Effector memory CD4-positive, alpha-beta T cell (primary cell): ENCODE results near the gene ITGB5.

Experiments used
- DNase-seq, 3 donors: peaks; one replicate each; pipeline ENCODE4 v3.0.0-alpha.2; 2020
- H3K27ac ChIP-seq: 2 replicates; pipeline ENCODE4 v1.7.0; 2013; ENCODE audit warnings: mild to moderate bottlenecking, low read length, moderate library complexity; ENCODE audit not compliant: insufficient read depth, poor library complexity, severe bottlenecking
- H3K27me3 ChIP-seq: replicated peaks from 2 replicates; pipeline ENCODE4 v1.7.0; 2013; ENCODE audit warnings: mild to moderate bottlenecking, low read length; ENCODE audit not compliant: insufficient read depth, control insufficient read depth, poor library complexity, severe bottlenecking
- H3K36me3 ChIP-seq: 2 replicates; pipeline ENCODE4 v1.7.0; 2013; ENCODE audit warnings: mild to moderate bottlenecking, low read length, moderate library complexity; ENCODE audit not compliant: control insufficient read depth, insufficient read depth
- H3K4me1 ChIP-seq: 2 replicates; pipeline ENCODE4 v1.7.0; 2013; ENCODE audit warnings: low read length, mild to moderate bottlenecking; ENCODE audit not compliant: control insufficient read depth, insufficient read depth, poor library complexity, severe bottlenecking
- H3K4me3 ChIP-seq: 2 replicates; pipeline ENCODE4 v1.7.0; 2013; ENCODE audit warnings: low read length, low read depth, mild to moderate bottlenecking; ENCODE audit not compliant: insufficient read depth, poor library complexity, severe bottlenecking
- H3K9me3 ChIP-seq: 2 replicates; pipeline ENCODE4 v1.7.0; 2013; ENCODE audit warnings: mild to moderate bottlenecking, low read length, moderate library complexity; ENCODE audit not compliant: control insufficient read depth

The ITGB5 gene

GRCh38 chr3:124896824-124897526 lies 9.8 kb upstream of the ITGB5 start:
- H3K27me3 ChIP-seq: no peaks in the 10 kb centered on the region
- no peak overlapping the region for H3K4me3 ChIP-seq
- H3K4me1 ChIP-seq: no peaks in the 10 kb centered on the region
- no peak for DNase-seq
- H3K36me3 ChIP-seq: no peaks in the 10 kb centered on the region
- no peak overlapping the region for H3K27ac ChIP-seq
- H3K9me3 ChIP-seq: no peaks in the 10 kb centered on the region

DNA sequence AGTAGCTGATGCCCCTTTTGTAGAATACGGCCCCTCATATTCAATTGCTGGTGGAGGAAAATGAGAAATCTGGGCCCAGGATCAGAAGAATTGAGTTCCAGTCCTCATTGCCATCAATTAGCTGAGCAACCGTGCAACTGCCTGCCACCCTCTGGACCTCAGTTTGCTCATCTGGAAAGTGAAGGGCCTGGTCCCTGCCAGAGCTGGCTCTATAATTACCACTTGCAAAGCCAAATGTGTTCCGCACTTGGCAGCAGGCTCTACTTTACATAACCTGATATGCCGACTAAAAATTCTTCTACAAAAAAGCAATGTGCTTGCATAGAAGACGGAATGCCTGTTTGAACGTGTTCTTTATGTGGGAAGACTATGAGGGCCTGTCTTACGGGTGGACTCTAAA lies 8.6 kb upstream of the ITGB5 start:
- no peaks in the 10 kb centered on the region for H3K36me3 ChIP-seq
- H3K27ac ChIP-seq: no peak overlapping the region
- H3K4me1 ChIP-seq: no peaks in the 10 kb centered on the region
- DNase-seq: no peak
- no peak overlapping the region for H3K4me3 ChIP-seq
- H3K9me3 ChIP-seq: no peaks in the 10 kb centered on the region
- no peaks in the 10 kb centered on the region for H3K27me3 ChIP-seq

- H3K27me3 ChIP-seq: no peaks in the 10 kb centered on the region
- no peak for DNase-seq
- no peaks in the 10 kb centered on the region for H3K36me3 ChIP-seq
- H3K4me3 ChIP-seq: no peak overlapping the region
- no peaks in the 10 kb centered on the region for H3K4me1 ChIP-seq
- H3K9me3 ChIP-seq: no peaks in the 10 kb centered on the region
- no peak overlapping the region for H3K27ac ChIP-seq
Observed at GRCh38 chr3:124893526-124893925, 6.4 kb upstream of the ITGB5 start.

GRCh38 chr3:124890573-124891190 lies 3.5 kb upstream of the ITGB5 start:
- H3K4me3 ChIP-seq: no peak overlapping the region
- H3K9me3 ChIP-seq: no peaks in the 10 kb centered on the region
- peaks cover 8% of the 10 kb centered on the region for H3K27me3 ChIP-seq
- H3K36me3 ChIP-seq: no peaks in the 10 kb centered on the region
- no peak overlapping the region for H3K27ac ChIP-seq
- no peak for DNase-seq
- H3K4me1 ChIP-seq: peaks cover 5% of the 10 kb centered on the region

DNA sequence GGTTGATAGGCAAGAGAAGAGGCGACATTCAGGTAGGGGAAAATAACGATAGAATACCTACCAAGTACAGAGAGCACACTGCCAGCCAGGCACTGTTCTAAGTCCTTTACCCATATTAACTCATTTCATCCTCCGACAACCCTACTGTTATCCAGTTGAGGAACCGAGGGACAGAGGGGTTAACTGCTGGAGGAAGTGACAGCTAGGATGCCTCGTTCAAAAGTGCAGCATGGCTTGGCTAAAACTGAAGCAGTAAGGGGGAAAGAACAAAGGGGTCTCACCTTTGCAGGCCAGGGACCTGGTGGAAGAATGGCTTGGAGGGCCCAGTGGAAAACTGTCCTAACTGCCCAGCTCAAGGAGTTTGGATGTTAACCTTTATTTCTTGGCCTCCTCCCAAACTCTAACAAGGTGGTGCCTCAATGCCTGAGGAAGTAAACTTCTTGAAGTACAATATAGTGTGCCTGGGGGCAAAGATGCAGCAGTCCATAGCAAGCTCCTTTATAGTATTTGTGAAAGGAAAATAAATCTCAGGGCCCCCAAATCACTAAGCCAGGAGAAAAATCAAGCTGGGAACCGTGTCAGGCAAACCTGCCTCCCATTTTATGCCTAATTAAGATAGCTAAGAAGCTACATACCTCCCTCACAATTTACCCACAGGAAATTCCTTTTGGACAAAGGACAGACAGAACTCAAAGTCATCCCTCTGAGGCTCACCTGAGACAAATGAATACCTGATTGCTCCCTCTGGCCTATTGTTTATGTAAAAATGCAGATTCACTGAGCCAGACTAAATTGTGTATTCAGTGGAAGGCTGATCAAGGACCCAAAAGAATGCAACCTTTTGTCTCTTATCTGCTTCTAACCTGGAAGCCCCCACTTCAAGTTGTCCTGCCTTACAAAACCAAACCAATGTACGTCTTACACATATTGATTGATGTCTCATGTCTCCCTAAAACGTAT lies 1.6 kb upstream of the ITGB5 start:
- peaks cover 11% of the 10 kb centered on the region for H3K27me3 ChIP-seq
- peaks cover 5% of the 10 kb centered on the region for H3K4me1 ChIP-seq
- H3K27ac ChIP-seq: no peak overlapping the region
- H3K9me3 ChIP-seq: no peaks in the 10 kb centered on the region
- no peaks in the 10 kb centered on the region for H3K36me3 ChIP-seq
- DNase-seq: no peak
- H3K4me3 ChIP-seq: no peak overlapping the region

DNA sequence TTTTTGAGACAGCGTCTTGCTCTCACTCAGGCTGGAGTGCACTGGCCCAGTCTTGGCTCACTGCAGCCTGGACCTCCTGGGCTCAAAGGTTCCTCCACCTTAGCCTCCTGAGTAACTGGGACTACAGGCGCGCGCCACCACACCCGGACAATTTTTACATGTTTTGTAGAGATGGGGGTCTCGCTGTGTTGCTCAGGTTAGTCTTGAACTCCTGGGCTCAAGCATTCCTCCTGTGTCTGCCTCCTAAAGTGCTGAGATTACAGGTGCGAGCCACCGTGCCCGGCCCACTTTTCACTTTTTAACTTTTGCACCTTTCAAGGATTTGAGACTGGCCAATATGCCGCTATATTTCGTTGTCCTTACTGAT lies 750 bp upstream of the ITGB5 start:
- H3K27ac ChIP-seq: no peak overlapping the region
- H3K9me3 ChIP-seq: no peaks in the 10 kb centered on the region
- peak overlapping the region; percentile 67 for H3K4me3 ChIP-seq
- DNase-seq: no peak
- H3K4me1 ChIP-seq: peaks cover 5% of the 10 kb centered on the region
- H3K27me3 ChIP-seq: peaks cover 11% of the 10 kb centered on the region
- H3K36me3 ChIP-seq: no peaks in the 10 kb centered on the region

- no peaks in the 10 kb centered on the region for H3K9me3 ChIP-seq
- no peak overlapping the region for H3K27ac ChIP-seq
- DNase-seq: no peak
- peaks cover 5% of the 10 kb centered on the region for H3K4me1 ChIP-seq
- peaks cover 11% of the 10 kb centered on the region for H3K27me3 ChIP-seq
- no peaks in the 10 kb centered on the region for H3K36me3 ChIP-seq
- H3K4me3 ChIP-seq: peak overlapping the region; percentile 41
Observed at GRCh38 chr3:124886168-124887056, 753 bp downstream of the ITGB5 start.

DNA sequence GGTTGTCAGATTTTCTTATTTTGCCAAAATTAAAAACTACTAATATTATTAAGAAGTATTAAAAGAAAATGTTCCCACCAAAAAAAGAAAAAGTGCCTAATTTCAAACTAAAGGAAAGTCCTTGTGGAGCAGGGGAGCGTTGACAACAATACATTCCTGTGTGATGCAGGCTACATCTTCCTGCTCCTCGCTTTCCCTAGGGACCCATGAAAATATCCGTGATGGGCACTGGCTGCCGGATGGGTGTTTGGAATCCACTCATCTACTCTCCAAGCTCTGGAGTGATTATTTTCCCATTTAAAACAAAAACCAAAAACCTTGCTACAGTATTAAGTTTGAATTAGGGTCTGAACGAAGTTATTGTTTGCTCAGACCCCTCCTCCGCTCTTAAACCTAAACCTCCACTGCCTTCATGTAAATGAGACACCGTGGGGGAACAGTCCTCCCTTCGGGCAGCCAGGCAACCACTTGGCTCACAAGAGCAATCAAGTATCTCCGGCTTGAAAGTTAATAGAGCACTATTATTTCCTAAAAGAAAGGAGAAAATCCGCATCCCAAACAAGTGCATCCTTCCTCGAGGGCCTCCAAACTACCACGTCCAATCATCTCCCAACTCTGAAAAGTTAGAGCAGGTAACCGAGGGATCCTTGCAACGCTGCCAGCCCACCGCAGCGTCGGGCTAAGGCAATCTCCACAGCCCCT lies 1.5 kb downstream of the ITGB5 start:
- Histone ChIP-seq H3K4me3 (no peak overlapping the region), H3K36me3 (no peaks in the 10 kb centered on the region), H3K9me3 (no peaks in the 10 kb centered on the region), H3K4me1 (peaks cover 5% of the 10 kb centered on the region), H3K27ac (no peak overlapping the region), H3K27me3 (peaks cover 11% of the 10 kb centered on the region)
- DNase-seq: no peak

DNA sequence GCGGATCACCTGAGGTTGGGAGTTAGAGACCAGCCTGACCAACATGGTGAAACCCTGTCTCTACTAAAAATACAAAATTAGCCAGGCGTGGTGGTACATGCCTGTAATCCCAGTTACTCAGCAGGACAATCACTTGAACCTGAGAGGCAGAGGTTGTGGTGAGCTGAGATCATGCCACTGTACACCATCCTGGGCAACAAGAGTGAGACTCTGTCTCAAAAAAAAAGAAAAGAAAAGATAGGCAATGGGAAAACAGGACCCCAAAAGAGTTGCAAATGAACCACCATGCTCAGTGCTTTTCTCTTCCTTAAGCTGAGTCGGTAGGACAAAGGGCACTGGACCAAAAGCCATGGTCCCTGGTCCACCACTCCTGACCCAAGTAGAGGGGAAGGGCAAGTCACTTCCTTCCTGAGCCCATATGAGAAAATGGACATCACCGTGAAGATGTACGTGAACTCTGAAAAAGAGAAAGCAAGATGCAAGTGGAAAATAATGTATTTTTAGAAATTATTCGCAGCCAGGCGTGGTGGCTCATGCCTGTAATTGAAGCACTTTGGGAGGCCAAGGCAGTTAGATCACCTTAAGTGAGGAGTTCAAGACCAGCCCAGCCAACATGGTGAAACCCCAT lies 2.6 kb downstream of the ITGB5 start:
- peaks cover 11% of the 10 kb centered on the region for H3K27me3 ChIP-seq
- H3K36me3 ChIP-seq: no peaks in the 10 kb centered on the region
- H3K4me3 ChIP-seq: no peak overlapping the region
- no peaks in the 10 kb centered on the region for H3K9me3 ChIP-seq
- peaks cover 5% of the 10 kb centered on the region for H3K4me1 ChIP-seq
- no peak overlapping the region for H3K27ac ChIP-seq
- no peak for DNase-seq
